ENCODE results near the gene IMP4.

- no peak for TF ChIP-seq JUN (IDR thresholded peaks at IDR 0.05; ENCODE audit: low read depth, low read length)
- no peak for TF ChIP-seq POLR2AphosphoS5 (IDR thresholded peaks at IDR 0.05; ENCODE audit: low read depth, low read length)
- TF ChIP-seq ATF3 (IDR thresholded peaks at IDR 0.05; ENCODE audit: insufficient read depth, low read depth, low read length), result no peak
- no peak for TF ChIP-seq CTCF (IDR thresholded peaks at IDR 0.05; ENCODE audit: control extremely low read depth in 1 of 3, insufficient read depth in 1 of 3, low read depth in 1 of 3, low read length in 3 of 3)
- TF ChIP-seq SAP30 (IDR thresholded peaks at IDR 0.05; ENCODE audit: insufficient read depth, insufficient replicate concordance, low read length), result no peak
- TF ChIP-seq EP300 (IDR thresholded peaks at IDR 0.05; ENCODE audit: borderline replicate concordance in 1 of 2, low read depth in 2 of 2, low read length in 2 of 2), result no peak
- no peak for TF ChIP-seq MAX (IDR thresholded peaks at IDR 0.05)
- TF ChIP-seq POLR2A (IDR thresholded peaks at IDR 0.05; ENCODE audit: control extremely low read depth in 1 of 2, low read depth in 2 of 2, low read length in 2 of 2), result no peak
- no peak for TF ChIP-seq TCF12 (IDR thresholded peaks at IDR 0.05; ENCODE audit: low read depth, low read length)
- TF ChIP-seq CREB1 (IDR thresholded peaks at IDR 0.05), result no peak
Measured at GRCh38 chr2:130377491-130377890, 34.8 kb downstream of the IMP4 start.

Measured in H1 (cell line).